GM12878 (cell line): Measurements from ENCODE around the gene CATSPERZ. TPM values are rescaled to one million over a fixed set of nuclear protein-coding genes. Genes with fewer than 3 reads are reported as not detected.

Experiments used
- ATAC-seq: fragments of 200-7000 bp; cut with Tn5 transposase; 3 replicates; pipeline ENCODE4 v1.9.1; 2020; ENCODE audit warnings: mild to moderate bottlenecking, moderate library complexity
- BruUV-seq: library from RNA; stranded (reverse); fragments of 400-500 nt; replicated peaks from 2 replicates; lab custom pipeline; 2021; lab: Mats Ljungman, UMichigan
- CTCF ChIA-PET: fragments of 300-600 bp; sonication (Branson Sonifier 250); formaldehyde crosslinking; extraction: SDS; loops from one replicate; lab custom pipeline; 2021; ENCODE audit warnings: inconsistent platforms; lab: Yijun Ruan, JAX
- POLR2A ChIA-PET: fragments of 350-600 bp; formaldehyde crosslinking; extraction: SDS; loops from one replicate; lab custom pipeline; 2021; ENCODE audit warnings: inconsistent platforms; lab: Charles Lee
- RAD21 ChIA-PET: fragments of 300-600 bp; sonication (Branson Sonifier 250); formaldehyde crosslinking; loops from one replicate; lab custom pipeline; 2023; ENCODE audit warnings: antibody characterized with exemption; ENCODE audit not compliant: unreplicated experiment; lab: Charles Lee
- SMC1A ChIA-PET: fragments of 300-600 bp; sonication (Branson Sonifier 250); formaldehyde crosslinking; loops from one replicate; lab custom pipeline; 2023; ENCODE audit not compliant: unreplicated experiment, uncharacterized antibody; lab: Charles Lee
- DNase-seq: peaks from one replicate; pipeline ENCODE4 v3.0.0-alpha.2; 2011; ENCODE audit warnings: low read depth, low spot score
- FAIRE-seq: peaks from 3 replicates; lab custom pipeline; 2011; peaks lifted over from hg19 to GRCh38; lab: Jason Lieb, UNC
- H2AFZ ChIP-seq: 2 replicates; pipeline ENCODE4 v1.6.0; 2011; ENCODE audit warnings: low read depth, low read length, control low read depth; ENCODE audit not compliant: control insufficient read depth
- H3K27ac ChIP-seq: 2 replicates; pipeline ENCODE4 v1.5.1; 2011; ENCODE audit warnings: control low read depth; ENCODE audit not compliant: control insufficient read depth, insufficient read depth
- H3K27me3 ChIP-seq, 2 experiments: replicated peaks in 1 of 2; 2 replicates each; pipeline versions ENCODE4 v1.6.0 to v1.6.1; 2011; ENCODE audit warnings: low read length in 1 of 2; ENCODE audit not compliant: control insufficient read depth in 2 of 2, insufficient read depth in 2 of 2
- H3K36me3 ChIP-seq, 2 experiments: 2 replicates each; pipeline ENCODE4 v1.5.1; 2011; ENCODE audit warnings: low read length in 1 of 2; ENCODE audit not compliant: control insufficient read depth in 2 of 2, insufficient read depth in 2 of 2
- H3K4me1 ChIP-seq: 2 replicates; pipeline ENCODE4 v1.6.1; 2011; ENCODE audit warnings: mild to moderate bottlenecking, low read length, moderate library complexity, mixed read lengths; ENCODE audit not compliant: control insufficient read depth, insufficient read depth
- H3K4me2 ChIP-seq: 2 replicates; pipeline ENCODE4 v1.6.0; 2011; ENCODE audit warnings: control low read depth; ENCODE audit not compliant: control insufficient read depth, insufficient read depth
- H3K4me3 ChIP-seq: fragments of 200-600 bp; sonication (generic); 2 replicates; pipeline ENCODE4 v1.5.1; 2016
- H3K79me2 ChIP-seq: 2 replicates; pipeline ENCODE4 v1.6.0; 2011; ENCODE audit warnings: low read length; ENCODE audit not compliant: control insufficient read depth, insufficient read depth
- H3K9ac ChIP-seq: 2 replicates; pipeline ENCODE4 v1.8.0; 2011; ENCODE audit warnings: low read length, control low read depth, mixed read lengths; ENCODE audit not compliant: control insufficient read depth, insufficient read depth
- H3K9me3 ChIP-seq: replicated peaks from 3 replicates; pipeline ENCODE4 v1.5.1; 2011; ENCODE audit warnings: mild to moderate bottlenecking, low read length; ENCODE audit not compliant: control insufficient read depth, insufficient read depth
- H4K20me1 ChIP-seq: 2 replicates; pipeline ENCODE4 v1.6.0; 2011; ENCODE audit not compliant: control insufficient read depth, insufficient read depth
- BACH1 ChIP-seq: fragments of 450-650 bp; IDR thresholded peaks from 2 replicates; pipeline ENCODE4 v1.6.1; 2017; ENCODE audit warnings: mild to moderate bottlenecking, borderline replicate concordance
- CREM ChIP-seq: IDR thresholded peaks from 2 replicates; pipeline ENCODE4 v1.6.1; 2014; ENCODE audit warnings: antibody characterized with exemption, low read depth
- CTCF ChIP-seq, 3 experiments: IDR thresholded peaks in 2 of 3; conservative IDR thresholded peaks in 1 of 3; 2 replicates each; pipeline ENCODE4 v1.5.1; 2011; ENCODE audit warnings: low read depth in 3 of 3, low read length in 3 of 3, mild to moderate bottlenecking in 3 of 3, control low read depth in 2 of 3, moderate library complexity in 2 of 3, inconsistent platforms in 1 of 3, mixed read lengths in 1 of 3; ENCODE audit not compliant: control insufficient read depth in 2 of 3, insufficient read depth in 1 of 3; ENCODE audit errors: extremely low read depth in 1 of 3
- KAT2A ChIP-seq: conservative IDR thresholded peaks from 2 replicates; pipeline ENCODE4 v1.6.1; 2011; ENCODE audit warnings: low read depth, low read length; ENCODE audit not compliant: control insufficient read depth
- NR2C2 ChIP-seq: IDR thresholded peaks from 2 replicates; pipeline ENCODE4 v1.6.1; 2011; ENCODE audit warnings: borderline replicate concordance, low read depth; ENCODE audit not compliant: control insufficient read depth, insufficient read length
- POLR2A ChIP-seq: IDR thresholded peaks from 2 replicates; pipeline ENCODE4 v1.6.1; 2011; ENCODE audit warnings: low read depth, mild to moderate bottlenecking, low read length
- POLR2AphosphoS5 ChIP-seq: IDR thresholded peaks from 2 replicates; pipeline ENCODE4 v1.6.1; 2011; ENCODE audit warnings: mild to moderate bottlenecking, low read length, inconsistent platforms
- SKIL ChIP-seq: fragments of 450-650 bp; IDR thresholded peaks from 2 replicates; pipeline ENCODE4 v1.6.1; 2017; ENCODE audit warnings: mild to moderate bottlenecking, low read depth, inconsistent platforms; ENCODE audit not compliant: poor library complexity, severe bottlenecking
- ZBTB4 ChIP-seq: fragments of 450-650 bp; formaldehyde crosslinking; IDR thresholded peaks from 2 replicates; pipeline ENCODE4 v1.4.0; 2022; ENCODE audit warnings: mild to moderate bottlenecking, moderate library complexity
- WGBS: methylation state at CpG from one replicate; pipeline ENCODE4 v1.1.6; 2016; ENCODE audit warnings: low lambda C conversion rate; ENCODE audit not compliant: insufficient replicate concordance, insufficient coverage; ENCODE audit errors: missing lambda C conversion rate; 5-methylcytosine and 5-hydroxymethylcytosine counted together
- in situ Hi-C: fragments of 300-500 bp; cut with MboI; formaldehyde crosslinking; loops from 9 replicates; pipeline ENCODE4 v1.14.3; 2018; ENCODE audit warnings: mixed read lengths
- intact Hi-C: fragments of 100-400 bp; cut with micrococcal nuclease; formaldehyde crosslinking; loops from one replicate; pipeline ENCODE4 v1.14.2; 2022; ENCODE audit not compliant: unreplicated experiment
- polyA plus RNA-seq, 11 experiments: library from polyadenylated mRNA; depleted of rRNA in 4 of 11; unstranded in 6 of 11; stranded (reverse) in 5 of 11; fragments of >200 nt; fragmentation: Nextera tagmentation in 4 of 11; fragmentation: Illumina TruSeq in 1 of 11; extraction: Ambion mirVana in 4 of 11; extraction: Trizol in 1 of 11; gene quantifications; 1 replicate in 1 of 11; 2 replicates in 10 of 11; pipeline versions ENCODE4 v1.2.1 to v1.2.3, GENCODE V29; 2011 to 2016; ENCODE audit warnings: inconsistent platforms in 2 of 11, missing spikeins in 2 of 11, low read depth in 1 of 11
- total RNA-seq, 4 experiments: library from RNA; depleted of rRNA in 3 of 4; stranded (reverse); fragments of >200 nt in 3 of 4; fragmentation: Illumina TruSeq in 1 of 4; extraction: Trizol in 1 of 4; gene quantifications; 2 replicates each; pipeline versions ENCODE4 v1.2.1 to v1.2.3, GENCODE V29; 2013 to 2021
- TF ChIP-seq, protein P1 (sequence below): fragments of 450-650 bp; IDR thresholded peaks from 2 replicates; pipeline ENCODE4 v1.6.1; 2017; ENCODE audit warnings: low read depth, mild to moderate bottlenecking, moderate library complexity

Gene CATSPERZ
- total and polyA plus RNA-seq, 10 of the 15 experiments (the other 5 are each of a cell fraction or from before 2014, with no cell fraction given), result 0.12 to 0.31 TPM; not detected in 8

GRCh38 chr11:64305691-64306562, 5.8 kb downstream of the CATSPERZ start (continued):
- no peak for TF ChIP-seq SKIL
- TF ChIP-seq CTCF (IDR thresholded peaks at IDR 0.05 in 2 of 3, conservative IDR thresholded peaks at IDR 0.05 in 1 of 3; ENCODE audit: control insufficient read depth in 2 of 3, extremely low read depth in 1 of 3, insufficient read depth in 1 of 3, low read depth in 3 of 3, low read length in 3 of 3), result peak; percentile 47 to 55 (median 52)
- TF ChIP-seq CREM, result no peak

GRCh38 chr11:64306563-64306875, 6.4 kb downstream of the CATSPERZ start:
- whole genome bisulfite sequencing, result 1% methylated on average over 9 of the region's 9 CpGs
- ChIA-PET SMC1A (interaction anchor here (2.6 kb wide), 1 partner anchor 25 kb away, joined by 7 read pairs; no protein-coding TSS in a partner anchor), POLR2A (interaction anchor here (1.9 kb wide), 1 partner anchor 11 kb away, joined by 4 read pairs; the partner anchor contains the start of genes PRDX5 and TRMT112), RAD21 (interaction anchor here (4.9 kb wide), 1 partner anchor 11 kb away, joined by 30 read pairs; the partner anchor contains the start of genes PRDX5 and TRMT112), CTCF (interaction anchor here (0.7 to 2.2 kb wide), 4 partner anchors 11 to 50 kb away, joined by 3 to 13 read pairs (median 6); partner anchors contain the start of genes PRDX5 and TRMT112)
- Histone ChIP-seq H4K20me1 (no peaks in the 10 kb centered on the region), H3K27ac (peak overlapping the region; percentile 79), H3K9me3 (no peaks in the 10 kb centered on the region), H3K4me1 (peaks cover 17% of the 10 kb centered on the region), H3K4me2 (peak overlapping the region; percentile 99), H3K27me3 (no peaks in the 10 kb centered on the region), H3K36me3 (peaks cover 0 to 3% of the 10 kb centered on the region in 2 experiments; a peak in 2 of 4 replicates), H3K9ac (peak overlapping the region; percentile 80), H2AFZ (peak overlapping the region; percentile 58), H3K79me2 (peaks cover 26% of the 10 kb centered on the region), H3K4me3 (peak overlapping the region; percentile 78)
- no peak for ATAC-seq
- in situ Hi-C loops (no loop called here), intact Hi-C loops (loop anchor here (1.0 kb wide), 3 partner anchors 11 to 36 kb away; partner anchors contain the start of gene TRMT112)
- no peak for FAIRE-seq
- BruUV-seq, result no TSS peak
- no peak for DNase-seq
- TF ChIP-seq KAT2A, result no peak
- TF ChIP-seq ZBTB4 (CRISPR knock-in tag), result no peak
- TF ChIP-seq, protein P1, sequence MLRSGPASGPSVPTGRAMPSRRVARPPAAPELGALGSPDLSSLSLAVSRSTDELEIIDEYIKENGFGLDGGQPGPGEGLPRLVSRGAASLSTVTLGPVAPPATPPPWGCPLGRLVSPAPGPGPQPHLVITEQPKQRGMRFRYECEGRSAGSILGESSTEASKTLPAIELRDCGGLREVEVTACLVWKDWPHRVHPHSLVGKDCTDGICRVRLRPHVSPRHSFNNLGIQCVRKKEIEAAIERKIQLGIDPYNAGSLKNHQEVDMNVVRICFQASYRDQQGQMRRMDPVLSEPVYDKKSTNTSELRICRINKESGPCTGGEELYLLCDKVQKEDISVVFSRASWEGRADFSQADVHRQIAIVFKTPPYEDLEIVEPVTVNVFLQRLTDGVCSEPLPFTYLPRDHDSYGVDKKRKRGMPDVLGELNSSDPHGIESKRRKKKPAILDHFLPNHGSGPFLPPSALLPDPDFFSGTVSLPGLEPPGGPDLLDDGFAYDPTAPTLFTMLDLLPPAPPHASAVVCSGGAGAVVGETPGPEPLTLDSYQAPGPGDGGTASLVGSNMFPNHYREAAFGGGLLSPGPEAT, result 0 out of 2 replicates have a peak, but pooled peaks have one; percentile 8
- TF ChIP-seq NR2C2, result no peak
- TF ChIP-seq POLR2A, result peak; percentile 17; the same call in 1 of the 2 replicates
- TF ChIP-seq POLR2AphosphoS5, result 0 out of 2 replicates have a peak, but pooled peaks have one; percentile 14
- 0 out of 2 replicates have a peak, but pooled peaks have one; percentile 43 for TF ChIP-seq BACH1
